ENCODE results near the gene CACNG1.
"Not testable (repeated sequence)": the region's sequence is repeated elsewhere in the genome, so short reads cannot be mapped to it uniquely, and the experiment has no call there.

CACNG1 gene

GRCh38 chr17:67082107-67082506 is 37.8 kb downstream of the CACNG1 start:
- no peak for DNase-seq

- DNase-seq = no peak
Measured at GRCh38 chr17:67085406-67085805, 41.1 kb downstream of the CACNG1 start.

- no peak for DNase-seq
Measured at GRCh38 chr17:67088639-67089038, 44.3 kb downstream of the CACNG1 start.

GRCh38 chr17:67090341-67090740 is 46.0 kb downstream of the CACNG1 start:
- no peak for DNase-seq

- DNase-seq = no peak
Measured at GRCh38 chr17:67092291-67092690, 47.9 kb downstream of the CACNG1 start.

GRCh38 chr17:67092710-67093109 is 48.4 kb downstream of the CACNG1 start:
- DNase-seq = not testable (repeated sequence)

- no peak for DNase-seq
Measured at GRCh38 chr17:67093348-67093747, 49.0 kb downstream of the CACNG1 start.

- not testable (repeated sequence) for DNase-seq
Measured at GRCh38 chr17:67095291-67095690, 50.9 kb downstream of the CACNG1 start.

GRCh38 chr17:67095803-67096202 is 51.4 kb downstream of the CACNG1 start:
- DNase-seq = no peak

- DNase-seq = no peak
Measured at GRCh38 chr17:67096609-67097008, 52.3 kb downstream of the CACNG1 start.

- no peak for DNase-seq
Measured at GRCh38 chr17:67098006-67098405, 53.7 kb downstream of the CACNG1 start.

- DNase-seq = not testable (repeated sequence)
Measured at GRCh38 chr17:67104641-67105040, 60.3 kb downstream of the CACNG1 start.

GRCh38 chr17:67105213-67105612 is 60.9 kb downstream of the CACNG1 start:
- DNase-seq = no peak

Measured in OCI-M1 (cell line).